ENCODE data around the gene CSF1.
"Not testable (repeated sequence)": the region's sequence is repeated elsewhere in the genome, so short reads cannot be mapped to it uniquely, and the experiment has no call there.

The CSF1 gene

DNA sequence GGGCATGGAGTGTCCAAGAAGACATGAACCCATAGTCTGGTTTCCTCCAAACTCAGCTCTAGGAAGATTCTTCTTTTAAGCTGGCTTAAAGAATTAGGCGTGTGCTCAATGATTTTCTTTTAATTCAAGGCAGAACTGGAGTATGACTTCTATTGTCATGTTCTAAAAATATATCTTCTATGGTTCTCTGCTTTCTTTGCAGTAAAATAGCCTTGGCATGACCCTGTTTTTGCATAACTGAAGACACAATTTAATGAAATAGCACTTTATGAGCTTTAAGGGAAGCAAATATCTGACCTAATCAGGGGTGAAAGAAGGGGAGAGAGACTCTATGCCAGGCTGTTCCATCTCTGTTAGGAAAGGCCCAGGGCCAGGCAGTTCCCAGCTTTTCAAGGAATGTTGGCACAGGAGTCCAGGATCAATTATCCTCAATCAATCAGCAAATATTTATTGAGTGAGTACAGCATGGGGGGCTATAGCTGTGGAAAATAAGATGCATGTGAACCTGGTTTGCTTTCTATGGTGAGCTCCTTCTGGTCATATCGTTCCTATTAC, 7.2 kb upstream of the CSF1 start:
- DNase-seq = no peak

DNA sequence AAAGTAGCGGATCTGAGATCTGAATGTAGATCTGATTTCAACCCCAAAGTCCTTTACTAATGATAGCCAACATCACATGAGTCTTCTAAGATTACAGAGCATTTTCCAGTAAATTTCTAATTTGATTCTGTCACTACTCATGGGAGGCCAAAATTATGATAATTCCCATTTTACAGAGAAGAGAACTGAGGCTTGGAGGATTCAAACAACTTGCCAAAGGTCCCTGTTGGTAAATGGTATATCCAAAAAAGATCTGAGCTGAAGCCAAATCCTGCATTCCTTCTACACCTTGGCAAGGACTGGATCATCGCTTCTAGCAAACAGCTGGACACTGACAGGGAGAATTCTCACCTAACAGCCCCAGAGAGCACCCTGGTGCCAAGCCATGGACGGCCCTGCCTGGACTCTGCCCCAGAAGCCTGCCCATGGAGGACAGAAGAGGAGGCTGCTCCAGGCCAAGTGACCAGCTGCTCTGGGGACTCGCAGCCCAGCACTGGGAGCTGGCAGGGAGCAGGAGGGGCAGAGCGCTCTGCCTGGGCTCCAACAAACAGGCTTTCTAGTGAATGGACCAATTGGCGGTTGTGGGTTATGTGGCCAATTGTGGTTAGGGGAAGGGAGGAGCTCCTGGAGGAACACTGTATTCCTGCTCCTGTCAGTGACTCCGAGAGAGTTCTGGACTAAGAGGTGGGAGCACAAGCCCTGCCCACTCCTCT, 6.4 kb upstream of the CSF1 start:
- DNase-seq = no peak

GRCh38 chr1:109905491-109905890, 5.2 kb upstream of the CSF1 start:
- no peak for DNase-seq

GRCh38 chr1:109906160-109906838, 4.3 kb upstream of the CSF1 start:
- no peak for DNase-seq

DNA sequence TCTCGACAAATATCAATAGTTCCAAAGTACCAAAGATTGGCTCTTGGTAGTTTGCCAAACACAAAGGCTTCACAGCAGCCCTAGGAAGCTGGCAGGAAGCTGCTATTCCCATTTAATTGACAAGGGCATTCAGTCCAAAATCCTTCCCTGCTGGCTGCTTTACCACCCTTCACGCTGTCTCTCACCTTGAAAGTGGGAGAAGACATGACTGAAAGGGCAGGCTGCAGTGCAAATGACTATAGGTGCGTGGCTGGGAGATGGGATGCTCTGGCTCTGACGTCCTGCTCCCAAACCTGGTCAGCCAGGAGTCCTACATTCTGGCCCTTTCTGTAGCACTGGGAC, 3.8 kb upstream of the CSF1 start:
- no peak for DNase-seq

- no peak for DNase-seq
Measured at GRCh38 chr1:109907190-109907774, 3.4 kb upstream of the CSF1 start.

GRCh38 chr1:109908836-109909235, 1.8 kb upstream of the CSF1 start:
- no peak for DNase-seq

DNA sequence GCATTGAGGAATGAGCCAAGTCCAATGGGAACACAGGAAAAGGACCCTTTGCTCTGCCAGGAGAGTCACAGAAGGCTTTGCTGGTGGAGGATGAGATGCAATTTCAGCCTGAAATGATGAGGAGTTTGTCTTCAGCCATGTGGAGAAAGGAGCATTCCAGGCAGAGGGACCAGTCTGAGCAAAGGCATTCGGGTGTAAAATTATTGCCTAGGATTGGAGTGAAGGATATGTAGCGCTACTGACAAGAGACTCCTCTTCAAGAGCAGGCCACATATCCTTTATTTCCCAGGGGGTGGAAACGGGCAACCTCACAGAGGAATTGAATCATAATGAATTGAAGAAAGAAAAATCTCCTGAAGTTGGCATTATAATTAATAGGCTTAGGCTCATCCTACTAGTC, 1.1 kb upstream of the CSF1 start:
- no peak for DNase-seq

- no peak for DNase-seq
Measured at GRCh38 chr1:109910963-109911798, 532 bp downstream of the CSF1 start.

DNA sequence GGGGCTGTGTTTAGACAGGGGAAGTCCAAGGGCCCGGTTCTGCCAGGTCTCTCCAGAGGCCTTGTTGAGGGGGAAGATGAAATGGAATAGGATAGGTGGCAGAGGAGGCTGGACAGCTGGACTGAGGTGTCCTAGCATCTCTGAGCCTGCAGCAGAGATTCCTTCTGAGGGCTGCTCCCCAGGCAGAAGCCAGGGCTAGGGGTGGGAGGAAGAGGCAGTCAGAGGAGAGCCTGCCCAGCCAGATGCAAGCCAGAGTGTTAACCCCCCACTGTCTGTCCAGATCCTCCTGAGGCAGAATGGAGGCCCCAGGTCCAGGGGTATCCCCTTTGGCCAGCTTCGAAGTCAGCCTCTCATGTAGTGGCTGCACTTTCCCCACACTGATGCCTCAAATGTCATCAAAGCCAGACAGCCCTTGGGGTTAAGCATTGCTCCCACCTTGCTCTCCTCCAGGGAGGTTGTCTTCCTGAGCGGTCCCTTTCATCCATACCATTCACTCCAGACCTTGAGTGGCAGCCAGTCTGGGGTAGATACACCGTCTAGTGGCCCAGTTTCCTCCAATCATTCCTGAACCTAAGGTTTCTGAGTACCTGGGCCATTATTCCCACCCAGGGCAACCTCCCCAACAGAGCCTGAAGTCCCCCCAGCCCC, 1.7 kb downstream of the CSF1 start:
- no peak for DNase-seq

GRCh38 chr1:109912873-109913272, 2.2 kb downstream of the CSF1 start:
- no peak for DNase-seq

DNA sequence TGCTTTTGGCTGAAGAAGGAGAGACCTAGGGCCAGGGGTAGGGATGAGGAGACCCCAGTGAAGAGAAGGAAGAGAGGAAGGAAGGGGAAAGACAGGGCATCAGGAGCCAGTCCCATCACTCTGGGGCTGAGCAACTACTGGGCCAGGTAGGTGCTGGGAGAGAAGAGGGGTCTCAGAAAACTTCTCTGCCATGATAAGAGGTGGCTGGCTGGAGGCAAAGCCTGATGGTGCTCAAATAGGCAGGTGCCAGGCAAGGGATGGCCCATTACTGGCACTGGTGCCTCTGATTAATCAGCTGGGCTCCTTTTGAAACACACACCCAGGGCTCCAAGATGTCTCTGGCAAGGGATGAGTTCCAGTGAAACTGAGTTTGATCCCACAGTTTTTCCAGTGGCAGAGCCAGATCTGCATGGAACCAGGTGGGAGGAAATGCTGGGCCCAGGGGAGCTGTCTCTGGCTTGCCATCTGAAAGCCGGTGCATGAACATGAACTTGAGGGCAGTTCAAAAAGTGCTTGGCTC, 2.8 kb downstream of the CSF1 start:
- DNase-seq = no peak

DNA sequence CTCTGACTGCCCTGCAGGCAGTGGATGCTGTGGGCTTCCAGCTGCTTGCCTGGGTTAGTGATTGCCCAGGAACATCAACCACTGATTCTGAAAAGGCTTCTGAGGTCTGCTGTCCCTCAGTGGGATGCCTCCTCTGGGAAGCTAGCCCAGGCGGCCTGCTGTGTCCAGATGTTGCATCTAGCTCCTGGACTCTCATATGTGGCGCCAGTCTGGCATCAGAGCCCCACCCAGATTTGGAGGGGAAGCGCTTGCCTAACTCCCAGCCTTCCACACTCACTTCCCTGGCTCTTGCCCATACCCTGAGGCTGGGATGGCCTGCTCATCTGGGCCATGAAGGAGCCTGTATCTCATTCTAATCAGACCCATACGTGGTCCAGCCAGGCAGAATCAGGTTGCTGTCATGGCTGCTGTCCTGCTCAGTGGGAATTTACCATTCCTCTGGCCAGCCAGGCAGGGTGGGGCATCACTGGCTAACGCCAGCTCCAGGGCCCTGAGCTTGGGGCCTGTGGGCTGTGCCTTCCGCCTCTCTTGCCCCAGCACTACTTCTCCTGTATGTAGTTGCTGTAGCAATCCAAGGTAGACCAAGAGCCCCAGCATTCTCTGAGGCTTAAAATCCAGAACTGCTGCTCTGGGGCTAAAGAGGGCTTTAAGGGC, 4.1 kb downstream of the CSF1 start:
- no peak for DNase-seq

DNA sequence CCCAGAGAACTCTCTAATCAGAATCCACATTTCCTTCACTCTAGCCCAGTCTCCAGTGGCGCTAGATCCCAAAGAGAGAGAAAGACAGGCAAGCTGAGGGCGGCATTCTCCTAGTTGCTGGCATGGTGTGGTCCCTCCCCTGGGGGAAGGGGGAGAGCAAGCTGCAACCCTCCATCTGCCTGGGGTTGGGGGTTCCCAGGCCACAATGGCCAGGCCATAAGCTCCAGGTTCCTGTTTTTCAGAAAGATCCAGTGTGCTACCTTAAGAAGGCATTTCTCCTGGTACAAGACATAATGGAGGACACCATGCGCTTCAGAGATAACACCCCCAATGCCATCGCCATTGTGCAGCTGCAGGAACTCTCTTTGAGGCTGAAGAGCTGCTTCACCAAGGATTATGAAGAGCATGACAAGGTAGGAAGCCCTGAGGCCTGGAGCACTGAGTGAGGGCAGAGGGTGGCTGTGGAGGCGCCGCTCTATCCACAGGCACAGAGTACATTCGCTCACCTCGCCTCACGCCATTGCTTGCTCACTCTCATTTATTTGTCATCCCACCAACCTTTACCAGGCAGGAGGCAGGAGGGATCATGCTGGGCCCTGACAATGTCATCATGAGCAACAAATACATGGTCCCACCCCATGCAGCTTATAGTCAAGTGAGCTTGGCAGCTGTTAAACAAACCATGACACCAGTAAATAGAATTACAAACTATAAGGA, 6.6 kb downstream of the CSF1 start:
- no peak for DNase-seq

DNA sequence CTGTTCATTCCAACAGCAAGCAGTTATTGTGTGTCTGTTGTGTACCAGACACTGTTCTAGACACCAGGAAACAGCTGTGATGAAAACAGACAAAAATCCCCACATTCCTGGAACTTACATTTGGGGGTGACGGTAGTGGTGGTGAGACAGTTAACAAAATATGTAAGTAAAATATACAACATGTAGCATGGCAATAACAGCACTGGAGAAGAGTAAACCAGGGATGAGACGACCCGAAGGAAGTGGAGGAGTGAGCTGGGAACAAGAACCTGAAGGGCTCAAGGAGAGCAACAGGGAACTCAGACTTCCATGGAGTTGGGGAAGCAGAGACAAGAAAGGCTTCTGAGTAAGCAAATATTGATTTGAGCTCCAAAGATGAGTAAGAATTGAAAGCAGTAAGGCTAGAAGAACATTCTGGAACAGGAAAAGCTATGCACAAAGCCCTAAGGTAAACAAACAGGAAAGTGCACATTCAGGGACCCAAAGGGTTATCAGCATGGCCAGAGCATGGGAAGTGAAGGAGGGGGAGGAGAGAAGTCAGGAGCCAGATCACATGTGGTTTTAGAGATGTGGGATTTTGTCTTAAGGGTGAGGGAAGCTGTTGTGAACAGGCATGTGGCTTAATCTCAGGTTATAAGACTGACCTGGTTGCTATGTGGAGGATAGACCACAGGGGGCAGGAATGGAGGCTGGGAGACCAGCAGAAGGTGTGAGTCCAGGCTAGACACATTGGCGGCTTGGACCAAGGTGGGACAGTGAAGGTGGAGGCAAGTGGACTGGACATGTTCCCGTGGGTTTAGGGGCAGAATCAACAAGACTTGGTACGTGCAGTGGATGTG, 7.3 kb downstream of the CSF1 start:
- no peak for DNase-seq

- no peak for DNase-seq
Measured at GRCh38 chr1:109918671-109919070, 8.0 kb downstream of the CSF1 start.

GRCh38 chr1:109919303-109919702, 8.7 kb downstream of the CSF1 start:
- DNase-seq = no peak

- DNase-seq = not testable (repeated sequence)
Measured at GRCh38 chr1:109920391-109920790, 9.7 kb downstream of the CSF1 start.

GRCh38 chr1:109922326-109922725, 11.7 kb downstream of the CSF1 start:
- DNase-seq = no peak

All from NCI-H510A treated with DMSO at 0.1 percent for 48 hours (cell line).